COR-L47 (cell line): ENCODE data around the gene REEP5.
A peak's percentile ranks its signal among the peaks of the same experiment; 100 is the strongest.
"Not testable (repeated sequence)": the region's sequence is repeated elsewhere in the genome, so short reads cannot be mapped to it uniquely, and the experiment has no call there.

ENCODE experiments used
- DNase-seq: peaks from one replicate; lab custom pipeline; 2025; lab: John Stamatoyannopoulos, UW

The REEP5 gene

DNA sequence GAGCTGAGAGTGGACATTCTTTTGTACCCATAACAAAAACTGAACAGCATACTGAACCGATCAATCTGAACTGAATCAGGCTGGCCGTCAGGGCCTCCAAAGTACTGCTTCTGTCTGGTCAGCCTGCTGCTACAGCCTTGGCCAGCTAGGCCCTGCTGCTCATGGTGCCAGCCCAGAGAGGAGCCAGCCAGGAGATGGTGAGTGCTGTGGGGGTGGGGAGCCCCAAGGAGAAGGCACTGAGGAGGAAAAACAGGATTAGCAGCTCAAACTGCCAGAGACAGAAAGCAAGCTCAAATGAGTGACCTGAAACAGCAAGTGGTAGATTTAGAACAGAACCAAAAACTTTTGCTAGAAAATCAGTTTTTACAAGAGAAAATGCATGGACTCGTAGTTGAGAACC lies 37.0 kb downstream of the REEP5 start:
- no peak for DNase-seq

DNA sequence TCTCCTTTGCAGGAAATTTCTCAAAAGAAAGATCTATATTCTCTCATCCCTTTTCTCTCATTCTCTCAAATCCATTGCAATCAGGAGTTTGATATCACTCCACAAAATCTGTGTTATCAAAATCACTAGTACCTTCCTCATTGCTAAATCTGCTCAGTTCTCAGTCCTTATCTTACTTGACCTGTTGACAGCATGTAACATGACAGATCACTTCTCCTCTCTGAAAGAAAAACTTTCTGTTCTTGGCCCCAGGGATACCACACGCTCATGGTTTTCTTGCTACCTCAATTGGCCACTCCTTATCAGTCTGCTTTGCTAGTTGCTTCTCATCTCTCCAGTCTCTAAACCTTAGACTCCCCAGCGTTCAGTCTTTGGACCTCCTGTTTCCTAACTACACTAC lies 38.8 kb downstream of the REEP5 start:
- DNase-seq = no peak

- DNase-seq = no peak
These were observed 41.6 kb downstream of the REEP5 start for GRCh38 chr5:112880219-112880964.

DNA sequence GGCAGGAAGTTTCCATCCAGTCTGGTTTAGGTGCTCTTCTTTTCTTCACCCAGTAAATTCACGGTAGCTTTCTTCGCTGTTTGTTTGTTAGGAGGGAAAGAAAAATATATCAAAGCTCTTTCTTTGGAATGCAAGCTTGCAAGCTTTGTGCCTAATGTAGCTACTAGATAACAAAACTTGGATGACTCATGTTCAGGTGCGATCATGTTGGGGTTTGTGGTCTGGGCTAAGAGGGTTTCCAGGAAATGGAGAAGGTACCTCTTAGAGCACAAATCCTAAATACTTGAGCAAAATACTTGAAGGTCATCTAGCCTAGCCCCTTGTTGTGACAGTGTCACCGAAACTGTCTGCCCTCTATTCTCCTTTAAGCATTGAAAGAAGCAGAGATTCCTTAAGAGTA lies 43.3 kb downstream of the REEP5 start:
- DNase-seq = no peak

DNA sequence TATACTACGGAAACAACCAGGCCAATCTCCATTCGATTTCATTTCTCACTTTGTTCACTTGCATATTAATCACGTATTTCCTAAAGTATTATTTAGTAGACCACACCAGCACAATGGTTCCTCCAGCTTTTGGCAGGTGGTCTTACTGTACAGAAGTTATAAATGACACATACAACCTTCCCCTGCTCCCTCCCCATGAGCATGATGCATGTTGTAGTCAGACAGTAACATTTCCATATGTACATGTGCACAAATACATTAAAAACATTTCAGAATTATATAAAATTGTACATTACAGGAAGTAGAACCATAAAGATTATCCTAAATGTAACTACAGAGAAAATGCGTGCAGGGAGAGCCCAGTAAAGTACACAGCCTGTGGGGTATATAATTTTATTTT lies 43.9 kb downstream of the REEP5 start:
- DNase-seq = no peak

- DNase-seq = no peak
These were observed 45.7 kb downstream of the REEP5 start for GRCh38 chr5:112876362-112876761.

DNA sequence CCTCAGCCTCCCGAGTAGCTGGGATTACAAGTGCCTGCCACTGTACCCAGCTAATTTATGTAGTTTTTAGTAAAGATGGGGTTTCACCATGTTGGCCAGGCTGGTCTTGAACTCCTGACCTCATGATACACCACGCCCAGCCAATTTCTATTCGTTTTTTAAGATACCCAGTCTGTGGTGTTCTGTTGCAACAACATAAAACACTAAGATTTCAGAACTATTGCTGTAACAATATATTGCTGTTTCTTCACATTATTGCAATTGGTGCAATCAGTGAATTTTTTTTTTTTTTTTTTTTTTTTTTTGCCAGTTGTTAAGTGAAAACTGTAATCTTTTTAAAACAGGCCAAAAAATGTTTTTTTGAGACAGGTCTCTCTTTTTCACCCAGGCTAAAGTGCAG lies 51.1 kb downstream of the REEP5 start:
- DNase-seq = no peak

- DNase-seq = no peak
These were observed 52.1 kb downstream of the REEP5 start for GRCh38 chr5:112869948-112870347.

GRCh38 chr5:112867411-112867810 lies 54.6 kb downstream of the REEP5 start:
- DNase-seq = no peak

GRCh38 chr5:112866739-112867138 lies 55.3 kb downstream of the REEP5 start:
- DNase-seq = no peak

DNA sequence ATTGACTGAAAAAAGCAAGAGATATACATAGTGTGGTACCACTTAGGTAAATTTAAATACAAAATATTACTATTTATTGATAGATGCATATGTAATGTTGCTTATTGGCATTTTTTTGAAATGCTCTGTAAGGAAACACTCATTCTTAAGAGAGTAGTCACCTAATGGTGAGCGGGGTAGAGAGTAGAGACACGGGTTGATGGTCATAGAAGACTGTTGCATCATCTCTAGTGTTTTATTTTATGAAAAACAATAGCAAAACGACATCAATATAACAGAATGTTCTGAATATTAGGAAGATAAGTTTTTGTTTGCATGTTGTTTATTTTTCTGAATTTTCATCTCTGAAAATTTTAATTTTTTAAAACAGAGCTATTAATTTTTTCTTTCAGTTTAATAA lies 56.9 kb downstream of the REEP5 start:
- DNase-seq = no peak

GRCh38 chr5:112863549-112863948 lies 58.5 kb downstream of the REEP5 start:
- DNase-seq = no peak

DNA sequence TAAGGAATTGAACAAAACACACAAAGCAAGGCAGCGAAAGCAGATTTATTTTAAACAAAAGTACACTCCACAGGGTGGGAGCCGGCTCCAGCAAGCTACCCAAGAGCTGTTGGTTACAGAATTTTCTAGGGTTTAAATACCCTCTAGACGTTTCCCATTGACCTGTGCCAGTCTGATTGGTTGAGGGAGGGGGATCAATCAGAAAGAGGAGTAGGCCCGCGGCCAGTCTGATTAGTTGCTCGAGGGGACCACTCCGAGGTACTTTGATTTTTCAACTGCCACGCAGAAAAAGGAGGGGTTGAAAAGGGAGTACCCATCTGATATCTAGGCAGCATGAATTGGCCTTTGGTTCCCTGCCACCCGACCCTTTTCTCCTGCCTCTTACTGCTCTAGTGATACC lies 59.9 kb downstream of the REEP5 start:
- DNase-seq = no peak

DNA sequence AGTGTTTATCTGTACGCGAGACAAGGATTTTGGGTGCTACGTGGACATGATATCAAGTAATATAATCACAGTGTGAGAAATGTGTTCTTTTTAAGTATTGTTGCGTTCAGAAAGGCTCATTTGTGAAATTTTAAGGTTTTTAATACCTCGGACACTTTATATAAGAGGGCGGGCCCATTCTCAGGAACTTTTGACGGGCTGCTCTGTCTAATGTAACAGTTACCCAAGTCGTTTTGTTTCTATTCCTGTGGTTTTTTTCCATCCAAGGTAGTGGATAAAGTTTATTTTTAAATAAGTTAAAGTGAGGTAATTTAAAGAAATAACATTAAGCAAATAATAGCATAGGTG lies 60.4 kb downstream of the REEP5 start:
- no peak for DNase-seq

DNA sequence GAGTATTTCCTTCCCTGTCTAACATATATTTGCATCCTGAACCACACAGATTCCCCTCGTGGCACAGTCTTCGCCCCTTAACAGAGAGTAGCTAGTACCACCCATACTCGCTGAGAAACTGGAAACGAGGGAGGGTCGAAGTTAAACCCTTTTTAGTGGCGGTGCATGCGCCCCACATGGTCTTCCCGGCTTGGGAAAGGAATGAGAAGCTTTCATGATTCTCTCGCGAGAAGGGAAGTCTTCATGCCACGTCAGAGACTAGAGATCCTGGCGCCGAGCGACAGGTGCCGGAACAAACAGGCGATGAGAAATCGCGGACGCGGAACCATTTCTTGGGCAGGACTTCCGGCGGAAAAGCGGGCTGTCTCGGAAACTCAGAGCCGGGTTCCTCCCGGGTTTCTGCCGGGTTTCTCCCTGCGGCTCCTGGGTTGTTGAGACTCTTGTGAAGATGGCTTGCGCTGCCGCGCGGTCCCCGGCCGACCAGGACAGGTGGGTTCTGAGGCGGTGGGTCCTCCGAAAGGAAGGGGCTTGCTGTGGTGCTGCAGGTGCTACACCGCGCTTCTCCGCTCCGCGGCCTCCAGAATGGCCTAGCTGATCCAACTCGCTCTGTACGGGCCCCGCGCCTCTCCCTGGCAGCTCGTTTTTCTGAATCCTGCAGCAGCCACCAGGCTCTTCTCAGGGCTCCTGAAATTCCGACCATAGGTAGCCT lies 60.9 kb downstream of the REEP5 start, which contains the start of gene SRP19:
Gene SRP19, plus strand, starts transcription at position 359 of the 709 bp plus-strand sequence. Its CDS starts 90 bp downstream, at position 449.
- DNase-seq = peak; percentile 97

DNA sequence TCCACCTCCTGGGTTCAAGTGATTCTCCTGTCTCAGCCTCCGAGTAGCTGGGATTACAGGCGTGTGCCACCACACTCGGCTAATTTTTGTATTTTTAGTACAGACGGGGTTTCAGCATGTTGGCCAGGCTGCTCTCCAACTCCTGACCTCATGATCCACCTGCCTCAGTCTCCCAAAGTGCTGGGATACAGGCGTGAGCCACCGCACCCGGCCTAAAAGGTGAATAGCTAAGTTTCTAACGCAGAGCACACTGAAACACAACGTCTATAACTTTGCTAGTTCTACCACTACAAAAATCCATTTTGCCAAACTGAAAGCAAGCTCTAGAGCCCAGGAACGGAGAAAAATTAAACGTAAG lies 61.5 kb downstream of the REEP5 start:
- DNase-seq = not testable (repeated sequence)

- DNase-seq = no peak
These were observed 64.2 kb downstream of the REEP5 start for GRCh38 chr5:112857866-112858265.

DNA sequence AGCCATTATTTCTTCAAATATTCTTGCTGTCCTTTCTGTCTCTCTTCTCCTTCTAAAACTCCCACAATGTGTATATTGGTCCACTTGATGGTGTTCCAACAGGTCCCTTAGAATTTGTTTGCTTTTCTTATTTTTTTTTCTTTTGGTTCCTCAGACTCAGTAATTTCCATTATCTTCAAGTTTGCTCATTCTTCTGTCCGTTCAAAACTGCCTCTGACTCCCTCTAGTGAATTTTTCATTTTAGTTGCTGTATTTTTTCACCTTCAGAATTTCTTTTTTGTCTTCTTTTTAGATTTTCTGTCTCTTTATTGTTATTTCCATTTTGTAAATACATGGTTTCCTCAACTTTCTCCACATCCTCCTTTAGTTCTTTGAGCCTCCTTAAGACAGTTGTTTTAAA lies 67.4 kb downstream of the REEP5 start:
- DNase-seq = no peak

DNA sequence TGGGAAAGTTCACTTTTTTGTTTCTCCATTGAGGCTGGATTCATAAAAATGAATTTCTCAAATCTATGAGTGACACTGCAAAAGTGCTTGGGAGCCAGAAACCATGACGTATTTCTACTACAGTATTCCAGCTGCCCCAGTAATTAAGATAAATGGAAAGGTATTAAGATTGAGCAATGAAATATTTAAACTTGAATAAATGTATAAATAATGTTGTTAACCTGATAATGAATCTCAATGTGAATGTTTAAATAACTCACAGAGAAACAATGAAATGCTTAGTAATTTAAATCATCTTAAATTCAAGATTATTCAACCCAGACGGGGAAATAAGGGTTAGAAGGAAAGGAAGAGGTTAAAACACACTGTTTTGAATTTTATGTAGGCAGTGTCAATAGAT lies 72.1 kb downstream of the REEP5 start:
- DNase-seq = no peak

DNA sequence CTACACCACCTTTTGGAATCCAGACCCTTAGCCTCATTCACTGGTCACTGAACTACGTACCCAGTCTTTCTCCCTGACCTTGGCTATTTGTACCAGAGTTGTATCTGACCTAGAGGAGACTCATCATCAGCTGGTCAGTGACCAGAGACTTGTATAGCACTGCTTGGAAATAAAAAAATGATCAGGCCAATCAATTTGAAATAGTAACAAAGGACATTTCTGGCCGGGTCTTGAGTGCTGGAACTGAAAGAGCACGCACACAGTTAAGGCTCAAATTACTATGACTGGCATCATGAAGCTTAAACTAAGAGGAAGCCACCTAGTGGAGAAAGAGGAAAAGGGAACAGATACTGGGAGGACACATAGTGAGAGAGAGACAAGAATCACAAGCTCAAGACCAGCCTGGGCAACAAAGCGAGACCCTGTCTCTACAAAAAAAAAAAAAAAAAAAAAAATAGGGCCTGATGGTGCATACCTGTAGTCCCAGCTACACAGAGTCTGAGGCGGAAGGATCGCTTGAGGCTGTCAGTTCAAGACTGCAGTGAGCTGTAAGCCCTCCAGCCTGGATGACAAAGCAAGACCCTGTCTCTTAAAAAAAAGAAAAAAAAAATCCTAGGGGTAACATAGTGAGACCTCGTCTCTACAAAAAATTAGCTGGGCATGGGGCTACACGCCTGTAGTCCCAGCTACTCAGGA lies 73.8 kb downstream of the REEP5 start:
- DNase-seq = peak; percentile 49

GRCh38 chr5:112847306-112847705 lies 74.7 kb downstream of the REEP5 start:
- DNase-seq = no peak

DNA sequence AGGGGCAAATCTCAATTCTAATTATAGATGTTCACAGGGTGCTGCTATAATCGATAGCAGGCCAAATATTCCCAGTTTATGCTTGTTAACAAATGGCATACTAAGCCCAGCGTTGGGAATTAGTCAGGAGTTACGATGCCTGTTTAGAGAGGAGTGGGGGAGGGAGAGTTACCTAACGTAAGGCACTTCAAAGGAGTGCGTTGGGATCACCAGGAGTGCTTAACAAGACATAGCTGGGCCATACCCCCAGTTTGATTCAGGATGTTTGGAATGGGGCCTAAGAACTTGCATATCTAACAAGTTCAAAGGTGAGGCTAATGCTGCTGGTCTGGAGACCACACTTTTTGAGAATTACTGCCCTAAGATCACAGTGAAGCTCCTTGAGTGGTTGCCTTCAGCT lies 75.5 kb downstream of the REEP5 start:
- no peak for DNase-seq

DNA sequence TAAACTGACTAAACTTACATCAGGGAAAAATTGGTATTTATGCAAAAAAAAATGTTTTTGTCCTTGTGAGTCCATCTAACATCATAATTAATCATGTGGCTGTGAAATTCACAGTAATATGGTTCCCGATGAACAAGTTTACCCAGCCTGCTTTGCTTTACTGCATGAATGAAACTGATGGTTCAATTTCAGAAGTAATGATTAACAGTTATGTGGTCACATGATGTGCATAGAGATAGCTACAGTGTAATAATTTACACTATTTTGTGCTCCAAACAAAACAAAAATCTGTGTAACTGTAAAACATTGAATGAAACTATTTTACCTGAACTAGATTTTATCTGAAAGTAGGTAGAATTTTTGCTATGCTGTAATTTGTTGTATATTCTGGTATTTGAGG lies 77.5 kb downstream of the REEP5 start:
- DNase-seq = no peak
